ENCODE results near the gene GAREM2. TPM values are rescaled to one million over a fixed set of nuclear protein-coding genes. Genes with fewer than 3 reads are reported as not detected.

Gene GAREM2
- polyA plus RNA-seq, 2 donors: 0.35 to 0.64 TPM

DNA sequence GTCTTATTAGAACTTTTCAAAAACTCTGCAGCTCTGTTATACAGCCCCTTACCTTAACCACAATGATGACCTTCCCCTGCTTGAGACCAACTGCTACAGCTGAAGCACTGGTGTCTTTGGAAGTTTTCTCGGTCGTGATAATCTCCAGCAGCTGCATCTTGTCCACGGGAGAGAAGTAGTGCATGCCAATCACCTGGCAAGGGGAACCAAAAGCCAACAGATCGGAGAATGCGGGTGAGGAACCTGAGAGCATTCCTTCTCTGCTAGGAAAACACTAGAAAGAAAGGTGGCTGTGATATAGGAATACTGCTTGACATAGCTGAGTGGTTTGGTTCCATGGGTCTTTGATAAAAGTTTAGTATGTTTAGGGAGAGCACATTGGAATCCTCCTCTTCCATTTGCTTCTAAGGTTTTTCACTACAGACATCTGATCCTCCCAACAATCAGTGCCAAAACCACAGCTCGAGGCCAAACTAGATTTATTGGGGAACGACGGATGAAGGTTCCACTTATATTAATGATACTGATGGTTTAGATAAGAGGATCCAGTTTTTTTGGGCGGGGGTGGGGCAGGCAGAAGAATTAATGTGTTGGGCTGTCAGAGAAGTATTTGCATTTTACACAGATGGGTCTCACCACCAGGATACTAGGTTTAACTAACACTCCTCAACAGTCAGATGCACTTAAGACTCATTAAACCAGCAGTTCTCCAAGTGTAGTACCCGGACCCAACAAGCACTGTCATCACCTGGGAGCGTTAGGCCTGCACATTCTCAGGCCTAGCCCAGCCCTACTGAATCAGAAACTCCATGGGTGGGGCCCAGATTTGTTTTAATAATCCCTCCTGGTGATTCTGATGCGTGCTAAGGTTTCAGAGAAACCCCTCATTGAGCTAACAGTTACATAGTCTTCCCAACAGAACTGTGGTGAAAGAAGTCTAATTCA, 22.4 kb downstream of the GAREM2 start:
- Histone ChIP-seq H3K4me1 (ENCODE audit: control insufficient read depth in 2 of 2, insufficient read depth in 2 of 2, low read length in 1 of 2) (no peaks in the 10 kb centered on the region), H3K27me3 (ENCODE audit: control insufficient read depth in 1 of 2, insufficient read depth in 2 of 2, low read length in 2 of 2) (no peaks in the 10 kb centered on the region), H3K27ac (ENCODE audit: low read depth in 2 of 2, low read length in 1 of 2) (no peak overlapping the region), H3K4me3 (ENCODE audit: low read depth in 1 of 2, low read length in 2 of 2) (no peak overlapping the region), H3K9me3 (ENCODE audit: control insufficient read depth in 2 of 2, insufficient read depth in 1 of 2, low read depth in 1 of 2, low read length in 1 of 2) (no peaks in the 10 kb centered on the region), H3K36me3 (ENCODE audit: control insufficient read depth in 2 of 2, insufficient read depth in 2 of 2, low read length in 1 of 2) (peaks cover 21 to 39% of the 10 kb centered on the region in 2 donors)
- WGBS, 2 donors: 68 to 73% methylated on average over 12 of the region's 12 CpGs

DNA sequence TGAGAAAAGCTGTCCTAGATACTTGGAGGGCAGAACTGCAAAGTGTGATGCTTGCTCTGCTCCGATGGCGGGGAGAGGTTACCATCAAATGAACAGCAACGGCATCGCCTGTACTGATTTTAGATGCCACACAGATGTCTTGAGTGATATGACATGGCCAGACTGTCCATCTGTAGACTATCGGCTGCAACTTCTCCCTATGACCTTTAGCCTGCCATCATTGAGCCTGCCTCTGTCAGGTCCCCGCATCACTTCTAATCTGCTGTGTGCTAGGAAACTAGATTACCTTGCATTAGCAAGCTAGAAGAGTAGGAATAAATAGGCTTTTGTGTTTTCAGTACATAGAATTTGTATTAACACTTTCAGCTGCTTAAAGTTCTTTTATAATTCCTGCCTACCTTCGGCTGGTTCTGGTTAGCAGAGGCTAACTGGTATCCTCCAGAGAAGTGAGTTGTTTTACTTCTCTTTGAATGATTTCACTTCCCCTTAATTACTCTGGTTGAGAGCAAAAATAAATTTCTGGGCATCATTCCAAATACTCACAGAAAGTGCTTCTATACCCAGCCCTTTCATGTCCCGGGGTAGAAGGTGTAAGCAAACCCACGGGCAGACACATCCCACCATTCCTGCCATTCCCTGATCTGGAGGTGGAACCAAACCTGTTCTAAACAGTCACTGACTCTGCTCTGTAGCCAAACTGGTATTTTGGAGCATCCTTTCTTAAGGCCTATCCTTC, 24.0 kb downstream of the GAREM2 start:
- no peak overlapping the region for H3K27ac ChIP-seq (ENCODE audit: low read depth in 2 of 2, low read length in 1 of 2)
- no peaks in the 10 kb centered on the region for H3K9me3 ChIP-seq (ENCODE audit: control insufficient read depth in 2 of 2, insufficient read depth in 1 of 2, low read depth in 1 of 2, low read length in 1 of 2)
- H3K4me1 ChIP-seq (ENCODE audit: control insufficient read depth in 2 of 2, insufficient read depth in 2 of 2, low read length in 1 of 2): no peaks in the 10 kb centered on the region
- no peak overlapping the region for H3K4me3 ChIP-seq (ENCODE audit: low read depth in 1 of 2, low read length in 2 of 2)
- H3K36me3 ChIP-seq (ENCODE audit: control insufficient read depth in 2 of 2, insufficient read depth in 2 of 2, low read length in 1 of 2): peaks cover 22 to 28% of the 10 kb centered on the region in 2 donors
- WGBS, 2 donors: 82 to 85% methylated on average over 9 of the region's 9 CpGs
- no peaks in the 10 kb centered on the region for H3K27me3 ChIP-seq (ENCODE audit: control insufficient read depth in 1 of 2, insufficient read depth in 2 of 2, low read length in 2 of 2)

DNA sequence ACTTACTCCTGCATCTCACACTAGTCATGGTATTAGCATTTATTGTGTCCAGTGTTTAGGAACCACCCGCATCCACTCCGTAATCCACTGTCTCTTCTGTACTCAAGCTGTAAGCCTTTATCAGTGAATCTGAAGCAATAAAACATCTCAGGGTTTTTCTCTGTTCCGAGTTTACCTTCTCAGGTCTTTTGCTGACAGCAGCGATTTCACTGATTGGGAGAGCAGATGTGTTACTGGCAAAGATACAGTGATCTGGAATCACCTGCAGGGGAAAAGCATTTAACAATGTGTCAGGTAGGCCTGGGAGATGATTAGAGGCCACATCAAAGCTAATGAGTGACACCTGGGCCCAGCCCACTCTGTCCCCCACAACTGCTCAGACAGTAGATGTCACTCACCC, 24.6 kb downstream of the GAREM2 start:
- 89 to 91% methylated on average over 4 of the region's 4 CpGs for WGBS, 2 donors
- H3K27me3 ChIP-seq (ENCODE audit: control insufficient read depth in 1 of 2, insufficient read depth in 2 of 2, low read length in 2 of 2): no peaks in the 10 kb centered on the region

DNA sequence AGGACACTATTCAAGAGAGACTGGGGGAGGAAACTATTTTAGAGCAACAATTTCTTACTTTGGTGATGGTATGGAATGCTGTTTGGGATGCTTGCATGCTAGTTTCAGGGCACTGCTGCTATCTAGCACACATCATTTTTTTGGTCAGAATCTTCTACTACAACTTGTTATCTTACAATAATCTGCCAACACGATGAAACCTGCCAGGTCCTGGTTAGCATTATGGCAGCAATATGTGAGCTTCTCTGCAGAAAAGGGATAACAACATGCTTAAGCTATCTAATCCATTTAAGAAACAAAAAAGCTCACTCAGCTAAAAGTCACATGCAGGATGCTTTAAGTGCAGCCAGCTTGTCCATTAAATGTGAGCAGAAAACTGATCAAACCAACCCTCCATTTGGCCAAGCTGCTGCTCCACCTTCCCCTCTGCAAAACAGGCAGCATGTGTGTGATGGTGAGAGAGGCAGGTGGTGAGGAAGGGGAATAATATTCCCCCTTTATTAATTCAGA, 30.1 kb downstream of the GAREM2 start:
- WGBS, 2 donors: 51 to 64% methylated on average over 1 of the region's 1 CpG
- Histone ChIP-seq H3K4me1 (ENCODE audit: control insufficient read depth in 2 of 2, insufficient read depth in 2 of 2, low read length in 1 of 2) (no peaks in the 10 kb centered on the region), H3K4me3 (ENCODE audit: low read depth in 1 of 2, low read length in 2 of 2) (no peak overlapping the region), H3K27me3 (ENCODE audit: control insufficient read depth in 1 of 2, insufficient read depth in 2 of 2, low read length in 2 of 2) (no peaks in the 10 kb centered on the region), H3K36me3 (ENCODE audit: control insufficient read depth in 2 of 2, insufficient read depth in 2 of 2, low read length in 1 of 2) (peaks cover 13 to 17% of the 10 kb centered on the region in 2 donors), H3K9me3 (ENCODE audit: control insufficient read depth in 2 of 2, insufficient read depth in 1 of 2, low read depth in 1 of 2, low read length in 1 of 2) (no peaks in the 10 kb centered on the region), H3K27ac (ENCODE audit: low read depth in 2 of 2, low read length in 1 of 2) (no peak overlapping the region)

More for the DNA sequence above, 24.6 kb downstream of the GAREM2 start:
- H3K36me3 ChIP-seq (ENCODE audit: control insufficient read depth in 2 of 2, insufficient read depth in 2 of 2, low read length in 1 of 2): peaks cover 22 to 27% of the 10 kb centered on the region in 2 donors
- H3K4me3 ChIP-seq (ENCODE audit: low read depth in 1 of 2, low read length in 2 of 2): no peak overlapping the region
- no peak overlapping the region for H3K27ac ChIP-seq (ENCODE audit: low read depth in 2 of 2, low read length in 1 of 2)
- H3K4me1 ChIP-seq (ENCODE audit: control insufficient read depth in 2 of 2, insufficient read depth in 2 of 2, low read length in 1 of 2): no peaks in the 10 kb centered on the region
- H3K9me3 ChIP-seq (ENCODE audit: control insufficient read depth in 2 of 2, insufficient read depth in 1 of 2, low read depth in 1 of 2, low read length in 1 of 2): no peaks in the 10 kb centered on the region

DNA sequence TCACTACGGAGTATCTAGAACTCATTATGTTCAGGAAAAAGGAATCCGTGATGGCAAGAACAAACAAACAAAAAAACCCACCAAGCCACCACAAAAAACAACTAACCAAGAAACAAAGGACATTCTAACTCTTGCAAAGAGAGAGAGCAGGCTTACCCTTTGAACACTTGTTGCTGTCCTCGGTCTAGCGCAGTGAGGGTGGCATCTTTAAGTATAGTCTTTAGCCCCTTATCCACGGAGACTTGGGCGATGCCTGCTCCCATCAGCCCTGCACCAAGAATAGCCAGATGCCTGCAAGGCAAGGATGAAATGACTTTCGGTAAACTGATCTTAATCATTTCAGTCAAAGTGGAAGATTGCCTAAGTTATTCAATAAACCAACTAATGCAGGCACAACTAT, 31.0 kb downstream of the GAREM2 start:
- Histone ChIP-seq H3K27ac (ENCODE audit: low read depth in 2 of 2, low read length in 1 of 2) (no peak overlapping the region), H3K36me3 (ENCODE audit: control insufficient read depth in 2 of 2, insufficient read depth in 2 of 2, low read length in 1 of 2) (peaks cover 13 to 19% of the 10 kb centered on the region in 2 donors), H3K9me3 (ENCODE audit: control insufficient read depth in 2 of 2, insufficient read depth in 1 of 2, low read depth in 1 of 2, low read length in 1 of 2) (no peaks in the 10 kb centered on the region), H3K4me3 (ENCODE audit: low read depth in 1 of 2, low read length in 2 of 2) (no peak overlapping the region), H3K27me3 (ENCODE audit: control insufficient read depth in 1 of 2, insufficient read depth in 2 of 2, low read length in 2 of 2) (no peaks in the 10 kb centered on the region), H3K4me1 (ENCODE audit: control insufficient read depth in 2 of 2, insufficient read depth in 2 of 2, low read length in 1 of 2) (no peaks in the 10 kb centered on the region)
- WGBS, 2 donors: 90 to 93% methylated on average over 7 of the region's 7 CpGs

DNA sequence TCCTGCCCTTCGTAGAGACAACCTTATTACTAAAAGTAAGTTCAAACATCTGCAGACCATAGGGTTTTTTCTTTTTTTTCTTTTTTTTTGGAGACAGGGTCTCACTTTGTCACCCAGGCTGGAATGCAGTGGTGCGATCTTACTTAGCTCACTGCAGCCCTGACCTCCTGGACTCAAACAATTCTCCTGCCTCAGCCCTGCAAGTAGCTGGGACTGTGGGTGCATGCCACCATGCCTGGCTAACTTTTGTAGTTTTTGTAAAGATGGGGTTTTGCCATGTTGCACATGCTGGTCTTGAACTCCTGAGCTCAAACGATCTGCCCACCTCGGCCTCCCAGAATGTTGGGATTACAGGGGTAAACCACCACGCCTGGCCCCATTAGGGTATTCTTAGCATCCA, 39.1 kb downstream of the GAREM2 start:
- Histone ChIP-seq H3K27me3 (ENCODE audit: control insufficient read depth in 1 of 2, insufficient read depth in 2 of 2, low read length in 2 of 2) (no peaks in the 10 kb centered on the region), H3K9me3 (ENCODE audit: control insufficient read depth in 2 of 2, insufficient read depth in 1 of 2, low read depth in 1 of 2, low read length in 1 of 2) (no peaks in the 10 kb centered on the region), H3K27ac (ENCODE audit: low read depth in 2 of 2, low read length in 1 of 2) (no peak overlapping the region), H3K4me1 (ENCODE audit: control insufficient read depth in 2 of 2, insufficient read depth in 2 of 2, low read length in 1 of 2) (no peaks in the 10 kb centered on the region), H3K4me3 (ENCODE audit: low read depth in 1 of 2, low read length in 2 of 2) (no peak overlapping the region), H3K36me3 (ENCODE audit: control insufficient read depth in 2 of 2, insufficient read depth in 2 of 2, low read length in 1 of 2) (peaks cover 2 to 6% of the 10 kb centered on the region in 2 donors)
- WGBS, 2 donors: 94 to 95% methylated on average over 5 of the region's 5 CpGs

DNA sequence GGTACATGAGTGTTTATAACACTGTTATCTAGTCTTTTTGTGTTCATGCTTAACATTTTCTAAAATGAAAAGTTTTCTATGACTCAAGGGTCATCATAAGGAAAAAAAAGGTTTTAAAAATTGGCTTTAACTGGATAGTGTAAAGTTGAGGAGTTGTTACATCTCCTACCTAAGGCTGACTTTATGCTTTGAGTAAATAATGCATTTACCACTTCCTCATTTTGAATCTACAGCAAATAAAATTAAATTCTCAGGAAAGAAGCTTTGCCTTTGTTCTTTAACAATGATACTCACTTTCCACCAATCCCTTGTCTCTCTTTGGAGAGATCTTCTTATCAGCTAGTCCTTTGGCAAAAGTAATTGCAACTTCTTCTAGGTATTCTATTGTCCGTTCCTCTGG, 41.9 kb downstream of the GAREM2 start:
- Histone ChIP-seq H3K9me3 (ENCODE audit: control insufficient read depth in 2 of 2, insufficient read depth in 1 of 2, low read depth in 1 of 2, low read length in 1 of 2) (no peaks in the 10 kb centered on the region), H3K4me3 (ENCODE audit: low read depth in 1 of 2, low read length in 2 of 2) (no peak overlapping the region), H3K27ac (ENCODE audit: low read depth in 2 of 2, low read length in 1 of 2) (no peak overlapping the region), H3K27me3 (ENCODE audit: control insufficient read depth in 1 of 2, insufficient read depth in 2 of 2, low read length in 2 of 2) (no peaks in the 10 kb centered on the region), H3K4me1 (ENCODE audit: control insufficient read depth in 2 of 2, insufficient read depth in 2 of 2, low read length in 1 of 2) (no peaks in the 10 kb centered on the region), H3K36me3 (ENCODE audit: control insufficient read depth in 2 of 2, insufficient read depth in 2 of 2, low read length in 1 of 2) (peaks cover 0 to 7% of the 10 kb centered on the region in 2 donors)
- WGBS, 2 donors: 92 to 96% methylated on average over 1 of the region's 1 CpG

DNA sequence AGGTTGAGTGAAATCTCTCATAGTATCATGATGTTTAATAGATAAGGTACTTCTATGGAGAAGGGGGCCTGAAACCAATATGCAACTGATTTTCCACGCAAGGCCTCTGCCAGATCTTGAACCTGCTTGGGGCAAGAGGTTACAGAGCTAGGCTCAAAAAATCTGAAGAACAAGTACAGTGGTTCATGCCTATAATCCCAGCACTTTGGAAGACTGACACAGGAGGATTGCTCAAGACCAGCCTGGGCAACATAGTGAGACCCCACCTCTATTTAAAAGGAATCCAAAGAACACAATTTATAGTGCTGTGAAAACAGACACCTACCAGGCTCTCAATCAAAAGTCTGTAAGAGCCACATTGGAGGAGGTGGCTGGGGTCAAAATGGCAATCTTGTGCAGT, 42.9 kb downstream of the GAREM2 start:
- Histone ChIP-seq H3K36me3 (ENCODE audit: control insufficient read depth in 2 of 2, insufficient read depth in 2 of 2, low read length in 1 of 2) (peaks cover 0 to 9% of the 10 kb centered on the region in 2 donors), H3K27me3 (ENCODE audit: control insufficient read depth in 1 of 2, insufficient read depth in 2 of 2, low read length in 2 of 2) (no peaks in the 10 kb centered on the region), H3K9me3 (ENCODE audit: control insufficient read depth in 2 of 2, insufficient read depth in 1 of 2, low read depth in 1 of 2, low read length in 1 of 2) (no peaks in the 10 kb centered on the region), H3K4me3 (ENCODE audit: low read depth in 1 of 2, low read length in 2 of 2) (no peak overlapping the region), H3K27ac (ENCODE audit: low read depth in 2 of 2, low read length in 1 of 2) (no peak overlapping the region), H3K4me1 (ENCODE audit: control insufficient read depth in 2 of 2, insufficient read depth in 2 of 2, low read length in 1 of 2) (no peaks in the 10 kb centered on the region)
- WGBS, 2 donors: 93 to 100% methylated on average over 1 of the region's 1 CpG

DNA sequence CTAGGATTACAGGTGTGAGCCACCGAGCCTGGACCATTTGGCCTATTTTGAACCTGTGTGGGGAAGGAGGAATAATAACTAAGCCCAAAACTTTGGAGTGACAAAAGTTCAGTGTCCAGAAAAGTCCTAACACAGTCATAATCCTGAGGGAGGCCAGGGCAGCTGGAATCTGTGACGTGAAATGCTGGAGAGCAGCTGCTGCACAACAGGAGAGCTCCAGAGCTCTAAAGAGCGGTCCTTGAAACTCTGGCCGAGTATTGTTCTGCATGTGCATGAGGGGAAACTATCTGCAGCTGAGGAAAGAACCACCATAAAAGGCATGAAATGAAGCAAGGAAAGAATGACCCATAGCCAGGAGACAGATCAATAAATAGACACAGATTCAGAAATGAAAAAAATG, 43.7 kb downstream of the GAREM2 start:
- H3K4me1 ChIP-seq (ENCODE audit: control insufficient read depth in 2 of 2, insufficient read depth in 2 of 2, low read length in 1 of 2): no peaks in the 10 kb centered on the region
- no peaks in the 10 kb centered on the region for H3K27me3 ChIP-seq (ENCODE audit: control insufficient read depth in 1 of 2, insufficient read depth in 2 of 2, low read length in 2 of 2)
- no peak overlapping the region for H3K27ac ChIP-seq (ENCODE audit: low read depth in 2 of 2, low read length in 1 of 2)
- H3K9me3 ChIP-seq (ENCODE audit: control insufficient read depth in 2 of 2, insufficient read depth in 1 of 2, low read depth in 1 of 2, low read length in 1 of 2): no peaks in the 10 kb centered on the region
- H3K36me3 ChIP-seq (ENCODE audit: control insufficient read depth in 2 of 2, insufficient read depth in 2 of 2, low read length in 1 of 2): peaks cover 3 to 13% of the 10 kb centered on the region in 2 donors
- H3K4me3 ChIP-seq (ENCODE audit: low read depth in 1 of 2, low read length in 2 of 2): no peak overlapping the region
- 97 to 98% methylated on average over 4 of the region's 4 CpGs for WGBS, 2 donors

All from esophagus (tissue), 2 donors.